Glomerular endothelial cell (primary cell): ENCODE data around the gene AEBP1. TPM values are rescaled to one million over a fixed set of nuclear protein-coding genes. Genes with fewer than 3 reads are reported as not detected.

Experiments used
- DNase-seq: peaks from one replicate; pipeline ENCODE4 v3.0.0-alpha.2; 2011; ENCODE audit warnings: low read depth, low spot score; ENCODE audit errors: extremely low read depth
- total RNA-seq: library from RNA; depleted of rRNA; stranded (reverse); fragments of >200 nt; gene quantifications from 2 replicates; pipeline ENCODE4 v1.2.3, GENCODE V29; 2015

Gene AEBP1
- total RNA-seq, 1 donor from 2014 or later, result 40.8 TPM

GRCh38 chr7:44102846-44103565 lies 1.1 kb upstream of the AEBP1 start:
- no peak for DNase-seq

GRCh38 chr7:44103566-44103922 lies 601 bp upstream of the AEBP1 start:
- DNase-seq, result no peak

- no peak for DNase-seq
Measured at GRCh38 chr7:44104860-44105771, 971 bp downstream of the AEBP1 start.

GRCh38 chr7:44105832-44106231 lies 1.7 kb downstream of the AEBP1 start:
- no peak for DNase-seq

- no peak for DNase-seq
Measured at GRCh38 chr7:44106311-44107065, 2.3 kb downstream of the AEBP1 start.

- DNase-seq, result no peak
Measured at GRCh38 chr7:44107116-44107960, 3.2 kb downstream of the AEBP1 start.

GRCh38 chr7:44107961-44108767 lies 4.0 kb downstream of the AEBP1 start:
- DNase-seq, result no peak

GRCh38 chr7:44108768-44109750 lies 4.9 kb downstream of the AEBP1 start:
- no peak for DNase-seq

GRCh38 chr7:44109991-44110390 lies 5.8 kb downstream of the AEBP1 start:
- no peak for DNase-seq

- no peak for DNase-seq
Measured at GRCh38 chr7:44110719-44111635, 6.8 kb downstream of the AEBP1 start.

GRCh38 chr7:44111761-44112160 lies 7.6 kb downstream of the AEBP1 start:
- no peak for DNase-seq

- no peak for DNase-seq
Measured at GRCh38 chr7:44112231-44112996, 8.3 kb downstream of the AEBP1 start.

GRCh38 chr7:44112997-44113763 lies 9.0 kb downstream of the AEBP1 start:
- DNase-seq, result no peak

- no peak for DNase-seq
Measured at GRCh38 chr7:44113764-44114354, 9.7 kb downstream of the AEBP1 start.

- DNase-seq, result no peak
Measured at GRCh38 chr7:44114586-44115310, 10.6 kb downstream of the AEBP1 start.
